ENCODE results near the gene PDE11A.

GRCh38 chr2:177586154-177586553 is 486.4 kb downstream of the PDE11A start:
- TF ChIP-seq RCOR1 (IDR thresholded peaks at IDR 0.05; ENCODE audit: low read depth, low read length) (no peak), CHD2 (IDR thresholded peaks at IDR 0.05; ENCODE audit: low read length, partially characterized antibody) (no peak), CTCF (IDR thresholded peaks at IDR 0.05) (no peak), MAX (IDR thresholded peaks at IDR 0.05) (no peak), CEBPB (IDR thresholded peaks at IDR 0.05) (no peak), POLR2A (IDR thresholded peaks at IDR 0.05; ENCODE audit: low read length) (no peak), USF2 (IDR thresholded peaks at IDR 0.05) (no peak), MAFK (IDR thresholded peaks at IDR 0.05; ENCODE audit: partially characterized antibody) (no peak)

Data from A549 (cell line).